ENCODE data around the gene AJAP1.

- TF ChIP-seq ZNF274 (IDR thresholded peaks at IDR 0.05; ENCODE audit: low read depth, low read length) = no peak
- TF ChIP-seq SUZ12 (IDR thresholded peaks at IDR 0.05; ENCODE audit: extremely low read depth, insufficient read depth, insufficient read length) = no peak
Measured at GRCh38 chr1:4626560-4627319, 27.7 kb upstream of the AJAP1 start.

All from NT2/D1 (cell line).